MG63 (cell line): ENCODE measurements around the gene IKZF4. TPM values are rescaled to one million over a fixed set of nuclear protein-coding genes. Genes with fewer than 3 reads are reported as not detected.
"Not testable (repeated sequence)": the region's sequence is repeated elsewhere in the genome, so short reads cannot be mapped to it uniquely, and the experiment has no call there.

Source experiments
- DNase-seq: peaks from one replicate; pipeline ENCODE4 v3.0.0-alpha.2; 2020
- H3K27me3 ChIP-seq: fragments of 250-450 bp; sonication (Bioruptor Pico); 2 replicates; pipeline ENCODE4 v1.5.1; 2020; ENCODE audit warnings: mild to moderate bottlenecking, moderate library complexity
- H3K36me3 ChIP-seq: fragments of 250-450 bp; sonication (Bioruptor Pico); 2 replicates; pipeline ENCODE4 v1.5.1; 2020; ENCODE audit warnings: mild to moderate bottlenecking, moderate library complexity
- H3K4me3 ChIP-seq: fragments of 250-450 bp; sonication (Bioruptor Pico); 2 replicates; pipeline ENCODE4 v1.5.1; 2020; ENCODE audit warnings: mild to moderate bottlenecking, moderate library complexity
- H3K9me3 ChIP-seq: fragments of 250-450 bp; sonication (Bioruptor Pico); 2 replicates; pipeline ENCODE4 v1.5.1; 2020; ENCODE audit warnings: mild to moderate bottlenecking, moderate library complexity
- total RNA-seq: library from RNA; depleted of rRNA; stranded (reverse); fragments of >200 nt; shearing (Covaris generic); gene quantifications from 2 replicates; pipeline ENCODE4 v1.2.3, GENCODE V29; 2014; ENCODE audit warnings: low replicate concordance

IKZF4 gene
- total RNA-seq, 1 experiment from 2014 or later = 0.30 TPM

DNA sequence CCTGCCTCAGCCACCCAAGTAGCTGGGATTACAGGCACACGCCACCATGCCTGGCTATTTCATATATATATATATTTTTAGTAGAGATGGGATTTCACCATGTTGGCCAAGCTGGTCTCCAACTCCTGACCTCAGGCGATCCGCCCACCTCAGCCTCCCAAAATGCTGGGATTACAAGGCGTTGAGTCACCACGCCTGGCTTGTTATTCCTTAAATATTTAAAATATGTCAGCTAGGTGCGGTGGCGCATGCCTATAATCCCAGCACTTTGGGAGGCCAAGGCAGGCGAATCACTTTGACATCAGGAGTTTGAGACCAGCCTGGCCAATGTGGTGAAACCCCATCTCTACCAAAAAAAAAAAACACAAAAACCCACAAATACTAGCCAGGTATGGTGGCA is 39.1 kb downstream of the IKZF4 start:
- not testable (repeated sequence) for H3K36me3 ChIP-seq, H3K4me3 ChIP-seq, H3K9me3 ChIP-seq, H3K27me3 ChIP-seq
- DNase-seq = peak; percentile 74

DNA sequence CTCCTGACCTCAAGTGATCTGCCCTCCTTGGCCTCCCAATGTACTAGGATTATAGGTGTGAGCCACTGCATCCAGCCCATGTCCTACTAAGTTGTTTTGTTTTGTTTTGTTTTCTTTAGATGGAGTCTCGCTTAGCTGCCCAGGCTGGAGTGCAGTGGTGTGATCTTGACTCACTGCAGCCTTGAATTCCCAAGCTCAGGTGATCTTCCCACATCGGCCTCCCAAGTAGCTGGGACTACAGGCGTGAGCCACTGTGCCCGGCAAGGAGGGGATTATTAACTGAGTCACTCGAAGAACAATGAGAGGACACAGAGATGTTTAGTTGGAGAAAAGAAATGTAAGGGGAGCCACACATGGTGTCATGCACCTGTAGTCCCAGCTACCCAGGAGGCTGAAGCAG is 41.1 kb downstream of the IKZF4 start:
- H3K9me3 ChIP-seq = no peaks in the 10 kb centered on the region
- no peak for DNase-seq

DNA sequence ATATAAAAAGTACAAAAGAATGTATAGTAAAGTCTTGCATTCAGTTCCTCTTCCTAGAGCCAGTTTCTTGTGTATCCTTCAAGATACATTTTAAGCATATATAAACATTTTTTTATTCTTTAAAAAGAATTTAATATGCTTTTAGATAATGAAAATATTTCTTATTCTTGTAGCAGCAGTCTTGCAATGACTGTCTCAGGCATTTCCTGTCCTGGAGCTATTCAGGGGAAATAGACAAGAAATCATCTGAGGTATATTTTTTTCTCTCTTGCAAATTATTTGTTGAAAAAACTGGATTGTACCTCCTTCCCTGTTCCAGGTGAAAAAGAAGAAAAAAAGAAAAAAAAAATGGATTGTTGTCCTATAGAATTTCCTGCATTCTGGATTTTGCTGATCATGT is 42.2 kb downstream of the IKZF4 start:
- H3K9me3 ChIP-seq = no peaks in the 10 kb centered on the region
- no peak overlapping the region for H3K4me3 ChIP-seq
- H3K27me3 ChIP-seq = no peaks in the 10 kb centered on the region
- DNase-seq = no peak
- H3K36me3 ChIP-seq = no peaks in the 10 kb centered on the region

More for the DNA sequence above, 41.1 kb downstream of the IKZF4 start:
- no peak overlapping the region for H3K4me3 ChIP-seq
- no peaks in the 10 kb centered on the region for H3K27me3 ChIP-seq
- H3K36me3 ChIP-seq = no peaks in the 10 kb centered on the region

DNA sequence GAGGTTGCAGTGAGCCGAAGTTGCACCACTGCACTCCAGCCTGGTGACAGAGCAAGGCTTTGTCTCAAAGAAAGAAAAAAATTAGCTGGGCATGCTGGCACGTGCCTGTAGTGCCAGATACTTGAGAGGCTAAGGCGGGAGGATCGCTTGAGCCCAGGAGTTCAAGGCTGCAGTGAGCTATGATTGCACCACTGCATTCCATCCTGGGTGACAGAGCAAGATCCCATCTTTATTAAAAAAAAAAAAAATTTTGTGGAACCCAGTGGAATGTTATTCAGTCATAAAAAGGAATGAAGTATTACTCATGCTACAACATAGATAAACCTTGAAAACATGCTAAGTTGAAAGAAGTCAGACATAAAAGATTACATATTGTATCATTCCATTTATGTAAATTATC is 50.8 kb downstream of the IKZF4 start:
- Histone ChIP-seq H3K36me3 (no peaks in the 10 kb centered on the region), H3K9me3 (no peaks in the 10 kb centered on the region), H3K27me3 (no peaks in the 10 kb centered on the region), H3K4me3 (no peak overlapping the region)
- DNase-seq = peak; percentile 55

DNA sequence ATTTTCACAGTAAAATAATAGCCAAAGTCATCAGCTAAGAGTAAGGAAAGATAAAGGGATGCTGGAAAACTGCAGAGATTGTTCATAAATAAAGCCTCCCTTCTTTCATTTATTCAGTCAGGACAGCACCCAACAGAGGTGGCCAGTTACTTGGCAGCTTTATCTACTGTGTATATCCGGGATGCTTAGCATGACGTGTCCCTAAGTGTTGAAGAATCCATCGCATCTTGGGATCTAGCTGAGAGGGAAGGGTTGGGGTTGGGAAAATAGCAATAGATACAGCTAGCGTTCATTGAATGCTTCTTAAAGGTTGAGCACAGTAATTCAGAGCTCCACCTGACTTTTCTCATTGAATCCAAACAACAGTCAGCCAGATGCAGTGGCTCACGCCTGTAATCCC is 53.6 kb downstream of the IKZF4 start:
- Histone ChIP-seq H3K36me3 (no peaks in the 10 kb centered on the region), H3K4me3 (no peak overlapping the region), H3K27me3 (no peaks in the 10 kb centered on the region), H3K9me3 (no peaks in the 10 kb centered on the region)
- DNase-seq = no peak

DNA sequence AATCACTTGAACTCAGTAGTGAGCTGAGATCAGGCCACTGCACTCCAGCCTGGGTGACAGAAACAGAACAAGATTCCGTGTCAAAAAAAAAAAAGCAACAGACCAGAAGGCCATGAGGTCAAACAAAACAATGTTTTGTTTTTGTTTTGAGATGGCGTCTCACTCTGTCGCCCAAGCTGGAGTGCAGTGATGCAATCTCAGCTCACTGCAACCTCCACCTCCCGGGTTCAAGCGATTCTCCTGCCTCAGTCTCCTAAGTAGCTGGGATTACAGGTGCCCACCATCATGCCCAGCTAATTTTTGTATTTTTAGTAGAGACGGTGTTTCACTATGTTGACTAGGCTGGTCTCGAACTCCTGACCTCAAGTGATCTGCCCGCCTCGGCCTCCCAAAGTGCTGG is 57.1 kb downstream of the IKZF4 start:
- H3K4me3 ChIP-seq, H3K9me3 ChIP-seq, DNase-seq, H3K27me3 ChIP-seq, H3K36me3 ChIP-seq: not testable (repeated sequence)

DNA sequence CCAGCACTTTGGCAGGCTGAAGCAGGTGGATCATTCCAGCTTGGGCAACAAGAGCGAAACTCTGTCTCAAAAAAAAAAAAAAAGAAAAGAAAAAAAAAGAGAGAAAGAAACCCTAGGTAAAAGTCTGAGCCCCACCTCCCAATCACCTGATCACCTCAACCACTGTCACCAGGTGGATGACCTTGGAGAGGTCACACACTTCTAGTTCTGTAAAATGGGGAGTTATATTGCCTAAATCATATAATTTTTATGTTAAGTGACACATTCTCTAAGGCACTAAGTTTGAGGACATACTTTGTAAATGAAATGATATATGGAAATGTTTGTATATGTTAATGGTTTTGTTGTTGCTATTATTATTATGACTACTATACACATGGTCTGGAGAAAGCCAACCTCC is 57.6 kb downstream of the IKZF4 start:
- Histone ChIP-seq H3K36me3 (no peaks in the 10 kb centered on the region), H3K27me3 (no peaks in the 10 kb centered on the region), H3K4me3 (peak overlapping the region; percentile 51; the same call in 1 of the 2 replicates), H3K9me3 (no peaks in the 10 kb centered on the region)
- DNase-seq = no peak

DNA sequence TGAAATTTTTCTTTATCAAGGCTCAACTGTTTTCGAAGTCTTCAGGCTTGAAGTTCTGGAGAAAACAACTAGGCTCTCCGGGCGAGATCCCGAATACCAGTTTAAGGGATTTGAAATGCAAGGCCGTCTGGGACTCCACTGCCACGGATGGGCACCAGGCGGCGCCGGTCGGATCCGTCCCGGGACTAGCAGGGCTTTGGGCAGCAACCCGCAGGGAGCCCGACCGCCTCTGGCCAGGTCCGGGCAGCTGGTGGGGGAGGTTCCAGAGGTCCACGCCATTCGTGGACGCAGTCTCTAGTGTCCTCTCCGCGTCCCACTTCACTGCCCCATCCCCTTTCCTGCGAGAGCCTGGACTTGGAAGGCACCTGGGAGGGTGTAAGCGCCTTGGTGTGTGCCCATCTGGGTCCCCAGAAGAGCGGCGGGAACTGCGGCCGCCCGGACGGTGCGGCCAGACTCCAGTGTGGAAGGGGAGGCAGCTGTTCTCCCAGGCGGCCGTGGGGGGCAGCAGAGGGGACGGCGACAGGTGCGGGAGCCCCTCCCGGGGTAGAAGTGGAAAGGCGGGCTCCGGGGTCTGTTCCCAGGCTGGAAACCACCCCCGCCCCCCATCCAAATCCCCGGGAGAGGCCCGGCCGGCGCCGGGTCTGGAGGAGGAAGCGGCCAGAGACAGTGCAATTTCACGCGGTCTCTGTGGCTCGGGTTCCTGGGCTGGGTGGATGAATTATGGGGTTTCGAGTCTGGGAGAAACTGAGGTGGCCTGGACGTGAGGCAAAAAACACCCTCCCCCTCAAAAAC is 58.3 kb downstream of the IKZF4 start:
- peak; percentile 93 for DNase-seq
- H3K9me3 ChIP-seq = no peaks in the 10 kb centered on the region
- no peaks in the 10 kb centered on the region for H3K27me3 ChIP-seq
- H3K36me3 ChIP-seq = no peaks in the 10 kb centered on the region
- peak overlapping the region; percentile 51 for H3K4me3 ChIP-seq

DNA sequence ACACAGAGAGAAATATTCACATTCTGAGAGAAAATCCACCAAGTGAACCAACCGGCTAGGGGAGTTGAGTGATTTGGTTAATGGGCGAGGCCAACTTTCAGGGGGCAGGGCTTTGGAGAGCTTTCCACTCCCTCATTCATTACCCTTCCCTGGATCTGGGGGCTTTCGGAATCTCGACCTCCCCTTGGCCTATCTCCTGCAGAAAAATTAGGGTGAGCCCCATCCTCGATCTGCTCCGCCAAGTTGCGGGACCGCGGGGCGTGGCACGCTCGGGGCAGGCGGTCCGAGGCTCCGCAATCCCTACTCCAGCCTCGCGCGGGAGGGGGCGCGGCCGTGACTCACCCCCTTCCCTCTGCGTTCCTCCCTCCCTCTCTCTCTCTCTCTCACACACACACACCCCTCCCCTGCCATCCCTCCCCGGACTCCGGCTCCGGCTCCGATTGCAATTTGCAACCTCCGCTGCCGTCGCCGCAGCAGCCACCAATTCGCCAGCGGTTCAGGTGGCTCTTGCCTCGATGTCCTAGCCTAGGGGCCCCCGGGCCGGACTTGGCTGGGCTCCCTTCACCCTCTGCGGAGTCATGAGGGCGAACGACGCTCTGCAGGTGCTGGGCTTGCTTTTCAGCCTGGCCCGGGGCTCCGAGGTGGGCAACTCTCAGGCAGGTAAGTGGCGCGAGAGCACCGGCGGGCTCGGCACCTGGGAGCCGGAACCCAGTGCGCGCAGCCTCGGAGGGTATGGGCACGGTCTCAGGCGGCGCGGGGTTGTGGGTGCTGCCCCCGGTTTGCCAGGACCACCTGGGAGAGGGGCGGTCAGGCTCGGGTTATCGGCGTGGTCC is 59.1 kb downstream of the IKZF4 start, which contains the start of gene ERBB3:
TSS of gene ERBB3 (plus strand) at position 443 of the 833 bp plus-strand sequence. CDS start at position 579, 136 bp downstream.
- peak; percentile 91 for DNase-seq
- Histone ChIP-seq H3K27me3 (no peaks in the 10 kb centered on the region), H3K9me3 (no peaks in the 10 kb centered on the region), H3K36me3 (no peaks in the 10 kb centered on the region), H3K4me3 (peak within 1 kb of the TSS; percentile 51)

DNA sequence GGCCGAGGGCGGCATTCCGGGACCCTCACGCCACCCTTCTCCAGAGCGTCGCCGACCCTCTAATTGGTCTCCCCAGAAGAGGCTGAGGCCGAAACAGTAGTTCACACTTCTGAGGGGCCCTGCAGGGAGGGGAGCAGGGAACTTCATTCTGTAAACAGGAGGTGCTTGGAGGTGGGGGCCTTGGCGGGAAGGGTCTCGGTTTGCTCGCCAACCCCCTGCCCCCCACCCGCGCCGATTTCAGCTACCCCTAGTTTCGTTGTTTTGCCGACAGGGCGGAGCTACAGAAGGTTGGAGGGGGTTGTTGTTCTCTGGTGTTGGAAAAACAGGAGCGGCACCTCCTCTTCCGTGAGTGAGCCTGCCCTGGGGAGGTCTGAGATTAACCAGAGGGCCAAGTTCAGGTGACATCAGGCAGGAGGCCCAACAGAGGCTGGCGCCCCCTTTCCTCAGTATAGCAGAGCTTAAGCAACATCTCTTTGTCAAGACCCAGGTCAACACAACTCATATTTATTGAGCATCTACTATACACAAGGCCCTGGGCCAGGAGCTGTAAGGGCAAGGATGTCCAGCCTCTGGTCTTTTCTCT is 59.8 kb downstream of the IKZF4 start:
- DNase-seq = no peak
- H3K27me3 ChIP-seq = no peaks in the 10 kb centered on the region
- H3K9me3 ChIP-seq = no peaks in the 10 kb centered on the region
- H3K4me3 ChIP-seq = no peak overlapping the region
- no peaks in the 10 kb centered on the region for H3K36me3 ChIP-seq

DNA sequence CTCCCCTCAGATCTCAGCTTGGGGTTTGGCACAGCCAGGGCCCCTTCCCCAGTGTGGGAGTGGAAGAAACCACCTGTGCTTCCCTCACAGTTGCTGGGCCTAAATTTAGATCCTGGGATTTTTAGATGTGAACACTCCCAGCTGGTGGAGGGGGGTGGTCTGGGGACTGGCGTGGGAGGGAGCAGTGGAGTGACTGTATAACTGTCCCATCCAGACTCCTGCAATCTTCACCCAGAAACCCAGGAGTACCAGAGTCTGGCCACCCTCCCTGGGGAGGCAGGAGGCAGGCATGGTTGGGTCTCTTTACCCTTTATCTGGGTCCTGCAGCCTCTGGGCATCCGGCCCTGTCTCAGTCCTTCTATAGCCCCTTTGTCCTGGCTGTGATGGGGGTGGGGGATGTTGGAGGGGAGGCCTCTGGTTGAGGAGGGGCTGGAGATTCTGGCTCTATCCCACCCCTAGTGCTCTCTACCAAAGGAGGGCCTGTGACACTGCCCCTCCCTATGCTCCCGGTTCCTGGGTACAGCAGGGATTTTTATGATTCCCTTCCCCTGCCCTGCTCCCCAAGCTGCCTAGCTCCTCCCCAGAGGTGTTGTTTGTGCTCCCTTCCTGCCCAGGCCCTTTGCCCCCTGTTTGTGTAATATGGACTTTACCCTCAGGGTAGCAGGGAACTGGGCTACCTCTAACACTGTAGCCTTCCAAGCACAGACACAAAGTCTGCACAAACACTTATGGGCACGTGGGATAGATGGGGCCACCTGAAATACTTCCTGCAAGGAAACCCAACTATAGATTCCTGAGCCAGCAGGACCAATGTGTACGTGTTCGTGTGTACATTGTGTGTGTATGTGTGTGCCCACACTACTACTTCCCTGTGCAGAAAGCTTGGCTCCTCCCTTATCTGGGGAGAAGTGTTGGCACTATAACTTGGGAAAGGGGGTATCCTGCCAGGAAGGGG is 60.8 kb downstream of the IKZF4 start:
- Histone ChIP-seq H3K36me3 (no peaks in the 10 kb centered on the region), H3K9me3 (no peaks in the 10 kb centered on the region), H3K4me3 (no peak overlapping the region), H3K27me3 (no peaks in the 10 kb centered on the region)
- DNase-seq = no peak

DNA sequence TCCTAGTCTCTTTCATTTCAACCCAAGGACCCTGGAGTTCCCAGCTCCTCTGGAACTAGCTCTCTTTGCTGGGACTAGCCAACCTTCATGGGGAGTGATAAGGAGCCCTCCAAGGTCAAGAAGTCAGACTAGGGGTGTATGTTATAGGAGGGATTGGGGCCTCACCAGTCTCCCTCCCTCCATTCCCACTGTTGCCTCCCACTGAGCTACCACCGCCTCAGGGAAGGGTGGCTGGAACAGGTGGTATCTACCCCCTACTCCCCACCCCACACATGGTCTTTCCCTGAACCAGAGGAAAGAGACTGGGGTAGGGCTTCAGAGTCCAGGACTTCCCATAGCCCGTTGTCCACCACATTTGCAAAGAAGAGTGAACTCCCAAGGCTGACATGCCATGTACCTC is 61.5 kb downstream of the IKZF4 start:
- H3K27me3 ChIP-seq = no peaks in the 10 kb centered on the region
- DNase-seq = no peak
- H3K4me3 ChIP-seq = no peak overlapping the region
- no peaks in the 10 kb centered on the region for H3K9me3 ChIP-seq
- no peaks in the 10 kb centered on the region for H3K36me3 ChIP-seq

DNA sequence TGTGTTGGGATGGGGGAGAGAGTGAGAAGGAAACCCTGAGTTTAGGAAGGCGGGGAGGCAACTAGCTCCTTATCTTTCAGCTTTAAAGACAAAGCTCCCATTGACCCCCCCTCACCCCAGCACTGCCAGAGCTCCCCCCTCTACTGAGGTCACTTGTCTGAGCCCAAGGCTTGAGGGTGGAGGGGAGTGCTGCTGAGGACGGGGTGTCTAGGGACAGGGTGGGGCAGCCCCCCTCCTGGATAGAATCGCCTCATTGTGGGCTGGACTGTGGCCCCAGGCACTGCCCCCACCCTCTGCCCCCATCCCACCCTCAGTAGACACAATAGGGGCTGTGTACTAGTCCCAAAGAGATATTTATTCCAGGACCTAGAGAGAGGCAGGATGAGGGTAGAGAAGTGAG is 62.1 kb downstream of the IKZF4 start:
- Histone ChIP-seq H3K36me3 (no peaks in the 10 kb centered on the region), H3K4me3 (no peak overlapping the region), H3K9me3 (no peaks in the 10 kb centered on the region), H3K27me3 (no peaks in the 10 kb centered on the region)
- DNase-seq = no peak

DNA sequence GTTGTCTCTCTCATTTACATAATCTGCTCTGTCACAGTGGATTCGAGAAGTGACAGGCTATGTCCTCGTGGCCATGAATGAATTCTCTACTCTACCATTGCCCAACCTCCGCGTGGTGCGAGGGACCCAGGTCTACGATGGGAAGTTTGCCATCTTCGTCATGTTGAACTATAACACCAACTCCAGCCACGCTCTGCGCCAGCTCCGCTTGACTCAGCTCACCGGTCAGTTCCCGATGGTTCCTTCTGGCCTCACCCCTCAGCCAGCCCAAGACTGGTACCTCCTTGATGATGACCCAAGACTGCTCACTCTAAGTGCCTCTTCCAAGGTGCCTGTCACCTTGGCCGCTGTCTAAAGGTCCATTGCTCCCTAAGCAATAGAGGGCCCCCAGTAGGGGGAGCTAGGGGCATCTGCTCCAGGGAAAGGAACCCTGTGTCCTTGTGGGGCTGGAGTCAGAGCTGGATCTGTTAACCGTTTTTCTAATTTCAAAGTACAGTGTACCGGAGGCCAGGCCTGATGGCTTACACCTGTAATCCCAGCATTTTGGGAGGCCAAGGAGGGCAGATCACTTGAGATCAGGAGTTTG is 64.2 kb downstream of the IKZF4 start:
- Histone ChIP-seq H3K36me3 (no peaks in the 10 kb centered on the region), H3K27me3 (no peaks in the 10 kb centered on the region), H3K4me3 (no peak overlapping the region), H3K9me3 (no peaks in the 10 kb centered on the region)
- peak; percentile 20 for DNase-seq

DNA sequence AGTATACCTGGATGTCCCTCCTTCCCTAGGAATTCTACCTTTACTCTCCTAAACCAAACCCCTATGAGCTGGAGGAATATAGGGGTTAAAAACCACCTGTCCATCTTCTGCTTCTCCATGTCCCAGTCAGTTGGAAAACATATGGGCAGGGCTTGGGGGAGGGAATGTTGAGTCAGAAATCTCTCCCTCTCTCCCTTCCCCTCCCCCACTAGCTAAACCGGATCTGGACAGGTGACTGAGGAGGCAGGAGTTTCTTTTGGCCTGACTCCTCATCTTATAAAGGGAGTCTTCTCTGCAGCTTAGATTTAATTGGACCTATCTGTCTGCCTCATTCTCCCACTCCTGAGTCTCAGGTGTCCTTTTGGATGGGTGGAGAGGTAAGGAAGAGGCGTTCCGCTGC is 65.3 kb downstream of the IKZF4 start:
- Histone ChIP-seq H3K9me3 (no peaks in the 10 kb centered on the region), H3K36me3 (no peaks in the 10 kb centered on the region), H3K4me3 (no peak overlapping the region)

DNA sequence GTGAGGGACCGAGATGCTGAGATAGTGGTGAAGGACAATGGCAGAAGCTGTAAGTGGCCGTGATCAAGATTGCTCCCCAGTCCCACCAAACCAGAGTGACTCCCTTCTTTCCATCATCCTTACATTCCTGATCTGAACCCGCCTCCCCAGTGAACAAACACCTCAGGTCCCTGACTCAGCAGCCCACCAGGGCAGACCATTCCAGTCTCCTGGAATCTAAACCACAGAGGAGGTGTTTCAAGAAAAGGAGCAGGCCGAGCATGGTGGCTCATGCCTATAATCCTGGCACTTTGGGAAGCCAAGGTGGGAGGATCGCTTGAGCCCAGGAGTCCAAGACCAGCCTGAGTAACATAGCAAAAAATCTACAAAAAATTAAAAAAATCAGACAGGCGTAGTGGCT is 65.8 kb downstream of the IKZF4 start:
- Histone ChIP-seq H3K36me3 (no peaks in the 10 kb centered on the region), H3K4me3 (no peak overlapping the region), H3K9me3 (no peaks in the 10 kb centered on the region), H3K27me3 (no peaks in the 10 kb centered on the region)
- DNase-seq = no peak

More for the DNA sequence above, 65.3 kb downstream of the IKZF4 start:
- no peaks in the 10 kb centered on the region for H3K27me3 ChIP-seq
- no peak for DNase-seq
